ENCODE data around the gene CLK2. TPM values are rescaled to one million over a fixed set of nuclear protein-coding genes. Genes with fewer than 3 reads are reported as not detected.

CLK2 gene
- total and polyA plus RNA-seq, 9 of the 15 experiments (the other 6 are each of a cell fraction or from before 2014, with no cell fraction given), result 13.5 to 81.4 (median 39.6) TPM

GRCh38 chr1:155227261-155228095, 45.8 kb downstream of the CLK2 start (continued):
- TF ChIP-seq ZNF764 (CRISPR knock-in tag; IDR thresholded peaks at IDR 0.05; ENCODE audit: low read depth) (no peak), ZNF696 (CRISPR knock-in tag; conservative IDR thresholded peaks at IDR 0.05) (no peak), CREB1 (IDR thresholded peaks at IDR 0.05) (no peak), CREB1 (CRISPR knock-in tag; IDR thresholded peaks at IDR 0.05) (no peak), NR2C1 (IDR thresholded peaks at IDR 0.05) (no peak), NR2C1 (tag; IDR thresholded peaks at IDR 0.05) (no peak), POLR2B (IDR thresholded peaks at IDR 0.05; ENCODE audit: low read depth, partially characterized antibody) (peak; percentile 60), ERF (CRISPR knock-in tag; IDR thresholded peaks at IDR 0.05) (no peak), POLR2AphosphoS5 (IDR thresholded peaks at IDR 0.05; ENCODE audit: control insufficient read depth, insufficient read depth, low read depth, low read length) (peak; percentile 74), XRCC5 (IDR thresholded peaks at IDR 0.05; ENCODE audit: low read depth, low read length) (no peak), FOS (IDR thresholded peaks at IDR 0.05; ENCODE audit: extremely low read depth, insufficient read length) (peak; percentile 91), TAF7 (tag; IDR thresholded peaks at IDR 0.05) (peak; percentile 85), PML (IDR thresholded peaks at IDR 0.05; ENCODE audit: low read length) (peak; percentile 81), THRA (IDR thresholded peaks at IDR 0.05) (no peak), MXD1 (CRISPR knock-in tag; IDR thresholded peaks at IDR 0.05; ENCODE audit: borderline replicate concordance, poor library complexity, severe bottlenecking) (no peak), SMC3 (conservative IDR thresholded peaks at IDR 0.05; ENCODE audit: insufficient read depth, low read depth, low read length) (no peak), E4F1 (CRISPR knock-in tag; IDR thresholded peaks at IDR 0.05; ENCODE audit: borderline replicate concordance) (no peak), ADNP (tag; IDR thresholded peaks at IDR 0.05) (no peak), SUPT5H (IDR thresholded peaks at IDR 0.05) (peak; percentile 78), NFIC (IDR thresholded peaks at IDR 0.05) (no peak; the same call in 1 of the 2 replicates), DIDO1 (tag; IDR thresholded peaks at IDR 0.05; ENCODE audit: low read depth) (no peak), SETDB1 (IDR thresholded peaks at IDR 0.05; ENCODE audit: low read length) (no peak), TARDBP (IDR thresholded peaks at IDR 0.05) (peak; percentile 51; the same call in 1 of the 2 replicates), OTX1 (CRISPR knock-in tag; IDR thresholded peaks at IDR 0.05) (no peak), TCF7L2 (IDR thresholded peaks at IDR 0.05; ENCODE audit: low read depth, low read length) (no peak), KDM5B (IDR thresholded peaks at IDR 0.05; ENCODE audit: insufficient replicate concordance, low read depth, low read length) (peak; percentile 75), CGGBP1 (CRISPR knock-in tag; IDR thresholded peaks at IDR 0.05) (peak; percentile 21; the same call in 1 of the 2 replicates)
